ENCODE results near the gene KAT7.
"Not testable (repeated sequence)": the region's sequence is repeated elsewhere in the genome, so short reads cannot be mapped to it uniquely, and the experiment has no call there.

KAT7 gene

DNA sequence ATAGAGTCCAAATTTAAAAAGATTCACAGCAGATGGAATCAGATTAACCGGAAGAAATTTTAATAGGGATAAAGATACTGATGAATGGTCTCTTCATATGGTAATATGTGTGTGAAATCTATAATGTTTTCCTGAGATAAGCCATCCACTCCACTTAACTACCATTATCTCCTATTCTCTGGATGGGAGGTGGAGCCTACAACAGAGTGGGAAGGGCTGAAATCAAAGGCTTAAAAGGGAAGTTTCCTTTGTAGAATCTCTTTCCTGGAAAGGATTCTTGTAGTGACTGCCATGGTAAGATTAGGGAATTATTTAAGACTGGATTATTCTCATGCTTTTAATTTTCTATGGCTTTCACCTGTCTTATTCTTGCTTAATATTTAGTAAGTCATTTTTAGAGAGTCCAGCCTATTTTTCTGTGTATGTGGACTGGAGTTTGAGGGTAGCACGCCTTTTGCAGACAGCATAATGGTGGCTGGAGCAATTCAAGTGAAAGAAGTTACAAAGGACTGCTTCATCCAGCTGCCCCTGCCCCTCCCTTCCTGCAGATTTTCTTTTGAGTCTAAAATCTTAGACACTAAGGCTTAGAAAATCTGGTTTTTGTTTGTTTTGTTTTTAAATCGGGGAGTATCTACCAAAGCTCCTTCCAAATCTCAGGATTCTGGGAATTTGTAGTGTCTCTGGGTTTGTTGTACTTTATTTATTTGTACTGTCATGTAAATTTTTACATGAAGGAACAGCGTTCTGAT lies 26.5 kb downstream of the KAT7 start:
- DNase-seq: no peak

DNA sequence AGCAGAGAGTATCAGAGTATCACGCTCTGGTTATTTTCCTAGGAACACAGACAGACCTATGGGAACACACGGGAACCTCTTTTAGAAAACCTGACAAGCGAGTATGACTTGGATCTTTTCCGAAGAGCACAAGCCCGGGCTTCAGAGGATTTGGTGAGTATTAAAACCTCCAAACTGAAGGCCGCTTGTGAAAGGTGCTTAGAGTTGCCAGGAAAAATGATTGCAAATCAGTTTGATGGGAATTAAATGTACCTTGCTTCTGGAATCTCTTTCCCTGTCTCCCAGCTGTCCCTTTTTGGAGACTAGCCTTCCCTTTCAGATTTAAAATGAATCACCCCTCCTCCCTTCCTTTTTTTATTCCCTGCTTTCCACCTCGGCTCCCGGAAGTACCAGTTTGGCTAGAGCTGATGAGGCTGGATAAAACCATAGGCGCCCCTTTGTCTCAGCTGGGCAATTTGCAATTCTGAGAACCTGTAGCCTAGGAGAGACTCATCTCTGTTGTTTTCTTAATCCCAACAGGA lies 27.3 kb downstream of the KAT7 start:
- DNase-seq: no peak

DNA sequence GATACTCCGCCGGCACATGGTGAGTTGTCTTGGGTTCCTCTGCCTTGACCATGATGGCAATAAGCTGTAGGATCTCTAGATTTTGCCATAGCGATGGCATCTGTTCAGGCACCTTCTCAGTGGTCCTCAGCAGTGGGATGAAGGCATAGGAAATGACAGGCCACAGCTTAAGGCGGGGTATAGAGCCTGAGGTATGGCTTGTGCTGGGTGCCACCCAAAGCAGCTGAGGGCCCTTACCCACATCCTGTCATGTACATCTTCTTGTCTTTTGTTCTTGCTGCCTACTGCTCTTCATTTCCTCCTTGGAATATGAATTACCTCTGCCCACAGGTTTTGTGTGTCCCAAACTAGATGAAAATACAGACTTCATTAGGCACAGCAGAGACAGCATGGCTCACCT lies 29.5 kb downstream of the KAT7 start:
- DNase-seq: no peak

DNA sequence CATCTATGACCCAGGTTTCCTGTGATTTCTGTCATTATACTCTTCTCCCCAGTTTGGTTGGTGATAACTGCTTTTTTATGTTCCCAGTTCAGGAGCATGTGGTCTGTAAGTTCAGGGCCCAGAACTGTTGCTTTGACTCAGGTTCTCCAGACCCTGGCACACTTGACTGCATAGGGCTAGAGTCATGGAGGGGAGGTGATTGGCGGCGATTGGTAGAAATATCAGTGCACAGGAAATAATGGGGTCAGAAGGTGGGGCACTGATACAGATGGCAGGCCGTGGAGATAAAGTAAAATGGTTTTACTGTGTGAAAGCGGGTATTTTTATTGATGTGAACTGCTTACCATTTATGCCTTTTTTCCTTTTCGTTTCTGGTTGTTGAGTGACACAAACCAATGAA lies 30.7 kb downstream of the KAT7 start:
- no peak for DNase-seq

DNA sequence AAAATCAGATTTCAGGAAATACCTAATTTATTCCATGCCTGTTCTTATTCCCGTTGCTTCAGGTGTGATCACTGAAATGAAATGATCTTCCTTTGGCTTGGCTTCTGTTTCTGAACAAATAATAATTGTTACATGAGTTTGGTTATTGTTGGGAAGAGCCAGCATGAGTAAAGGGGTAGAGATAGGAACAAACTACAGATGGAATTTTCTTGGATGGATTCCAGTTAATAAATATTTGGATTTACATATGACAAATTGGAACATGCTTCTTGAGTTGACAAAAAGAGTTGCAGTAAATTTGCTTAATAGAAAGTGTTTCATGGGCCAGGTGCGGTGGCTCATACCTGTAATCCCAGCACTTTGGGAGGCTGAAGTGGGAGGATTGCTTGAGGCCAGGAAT lies 31.2 kb downstream of the KAT7 start:
- DNase-seq: no peak

DNA sequence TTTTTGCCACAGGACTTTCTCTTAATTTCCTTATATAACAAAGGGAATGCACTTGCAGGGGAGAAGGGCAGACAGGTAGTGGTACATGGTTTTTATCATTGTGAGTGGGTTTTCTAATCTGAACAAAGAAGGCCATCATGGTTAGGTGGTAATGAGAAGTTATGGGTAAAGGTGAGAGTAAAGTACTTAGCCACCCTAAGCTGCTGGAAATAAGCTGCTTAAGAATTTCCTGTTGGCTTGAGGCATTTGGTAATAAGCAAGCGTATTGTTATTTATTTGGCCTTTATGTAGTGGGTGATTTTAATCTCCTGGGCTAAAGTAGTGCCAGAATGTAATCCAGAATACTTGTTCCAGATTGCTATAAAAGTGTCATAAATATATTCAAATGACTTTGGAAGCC lies 32.3 kb downstream of the KAT7 start:
- no peak for DNase-seq

DNA sequence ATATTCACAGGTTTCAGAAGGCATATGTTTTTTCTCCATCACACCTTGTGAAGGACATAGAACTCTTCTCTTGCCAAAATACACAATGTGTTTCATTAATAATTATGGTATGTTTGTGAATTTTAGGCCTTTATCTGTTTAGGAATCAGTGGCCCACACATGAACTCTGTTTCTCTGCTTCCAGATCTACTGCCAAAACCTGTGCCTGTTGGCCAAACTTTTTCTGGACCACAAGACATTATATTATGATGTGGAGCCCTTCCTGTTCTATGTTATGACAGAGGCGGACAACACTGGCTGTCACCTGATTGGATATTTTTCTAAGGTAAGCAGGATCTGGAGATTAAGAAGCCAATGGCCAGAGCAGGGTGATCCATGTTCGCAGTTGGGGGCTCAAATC lies 33.0 kb downstream of the KAT7 start:
- no peak for DNase-seq

DNA sequence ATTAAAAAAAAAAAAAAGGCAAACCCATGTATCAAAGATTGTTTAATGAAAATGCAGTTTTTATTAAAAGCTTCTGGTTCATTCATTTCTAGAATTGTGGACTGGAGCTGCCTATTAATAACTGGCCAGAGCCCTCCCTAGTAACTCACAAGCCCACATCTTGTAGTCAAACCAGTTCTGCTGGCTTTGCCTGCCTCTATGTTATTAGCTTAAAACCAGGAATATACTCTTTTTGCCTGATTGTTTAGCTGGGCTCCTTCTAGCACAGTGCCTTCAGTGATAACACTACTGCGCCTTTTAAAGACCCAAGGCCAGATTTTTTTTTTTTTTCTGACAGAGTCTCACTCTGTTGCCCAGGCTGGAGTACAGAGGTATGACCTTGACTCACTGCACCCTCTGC lies 33.4 kb downstream of the KAT7 start:
- no peak for DNase-seq

DNA sequence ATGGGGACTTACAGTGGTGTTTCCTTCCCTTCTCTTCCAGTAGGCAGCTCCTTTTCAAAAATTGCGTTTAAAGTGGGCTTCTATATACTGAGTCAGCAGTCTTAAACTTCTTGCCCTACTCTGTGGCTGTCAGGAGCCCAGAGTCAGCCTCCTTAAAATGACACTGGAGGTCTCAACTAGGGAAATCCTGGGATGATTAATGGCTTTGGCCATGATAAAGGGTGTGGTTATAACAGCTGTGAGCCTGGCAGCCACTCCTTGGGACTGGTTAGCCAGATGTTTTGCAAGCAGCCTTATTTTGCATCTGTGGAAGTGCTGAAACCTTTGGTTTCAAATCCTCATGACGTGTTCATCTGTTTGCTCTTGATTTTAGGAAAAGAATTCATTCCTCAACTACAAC lies 34.3 kb downstream of the KAT7 start:
- DNase-seq: no peak

DNA sequence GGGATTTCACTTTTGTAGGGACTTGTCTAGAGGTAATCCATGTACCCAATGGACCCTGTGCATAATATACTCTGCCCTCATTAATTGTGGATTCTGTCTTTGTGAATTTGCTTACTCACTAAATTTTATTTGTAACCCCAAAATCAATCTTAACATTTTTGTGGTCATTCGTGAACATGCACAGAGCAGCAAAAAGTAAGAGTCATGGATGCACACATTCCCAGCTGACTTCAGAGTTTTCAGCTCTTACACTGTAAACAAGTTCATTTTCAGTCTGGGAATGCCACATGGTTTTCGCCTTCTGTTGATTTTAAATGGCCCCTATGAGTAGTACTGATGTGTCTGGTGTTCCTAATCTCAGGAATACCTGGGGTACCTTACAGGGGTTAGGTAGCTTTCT lies 35.1 kb downstream of the KAT7 start:
- no peak for DNase-seq

DNA sequence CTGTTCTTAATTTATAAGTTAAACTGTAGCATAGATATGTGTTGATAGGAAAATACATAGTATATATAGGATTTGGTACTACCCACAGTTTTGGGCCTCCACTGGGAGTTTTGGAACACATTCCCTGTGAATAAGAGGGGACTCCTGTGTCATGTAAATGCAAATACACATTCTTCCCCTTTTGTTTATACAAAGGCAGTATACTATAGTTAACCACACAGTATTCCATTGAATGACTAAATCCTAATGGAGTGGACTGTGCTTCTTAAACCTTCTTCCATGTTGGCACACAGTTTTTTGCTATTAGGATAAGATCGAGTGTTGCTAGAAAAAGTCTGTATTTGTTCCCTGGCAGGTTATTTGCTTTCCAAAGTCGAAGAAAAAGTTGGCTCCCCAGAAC lies 37.2 kb downstream of the KAT7 start:
- DNase-seq: no peak

DNA sequence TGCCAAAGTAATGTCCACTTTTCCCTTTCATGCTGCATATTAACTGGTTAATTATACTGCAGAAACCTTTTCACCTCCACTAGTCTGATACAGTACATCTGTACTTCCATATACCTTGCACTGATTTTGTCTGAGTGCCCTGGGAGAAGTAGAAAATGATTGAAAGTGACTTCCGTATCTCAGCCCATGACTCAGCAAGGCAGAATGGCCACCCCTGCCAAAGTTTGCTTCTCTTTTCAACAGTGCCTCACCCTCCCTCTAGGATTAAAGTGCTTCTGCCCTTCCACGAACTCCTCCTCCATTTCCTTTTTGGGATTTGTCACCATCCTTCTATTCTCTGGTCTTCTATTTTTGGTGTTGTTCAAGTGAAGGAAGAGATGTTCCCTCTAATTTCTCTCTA lies 39.8 kb downstream of the KAT7 start:
- DNase-seq: not testable (repeated sequence)

DNA sequence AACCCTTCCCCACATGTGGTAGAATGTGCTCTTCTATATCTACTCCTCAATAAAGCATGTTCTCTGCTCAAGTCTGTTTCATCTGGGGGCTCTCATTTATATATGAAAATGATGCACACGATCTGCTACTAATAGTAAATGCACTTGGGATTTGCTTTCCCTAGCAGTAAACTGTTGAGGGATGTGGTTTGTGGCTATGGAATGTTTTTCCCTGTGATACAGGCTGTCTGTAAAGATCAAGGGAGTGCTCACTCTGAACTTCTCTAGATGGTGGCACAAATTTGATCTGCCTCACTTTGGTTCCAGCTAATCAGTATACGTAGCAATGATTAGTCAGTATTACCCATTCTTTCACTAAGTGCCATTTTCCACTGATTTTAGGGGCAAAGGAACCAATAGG lies 40.5 kb downstream of the KAT7 start:
- no peak for DNase-seq

DNA sequence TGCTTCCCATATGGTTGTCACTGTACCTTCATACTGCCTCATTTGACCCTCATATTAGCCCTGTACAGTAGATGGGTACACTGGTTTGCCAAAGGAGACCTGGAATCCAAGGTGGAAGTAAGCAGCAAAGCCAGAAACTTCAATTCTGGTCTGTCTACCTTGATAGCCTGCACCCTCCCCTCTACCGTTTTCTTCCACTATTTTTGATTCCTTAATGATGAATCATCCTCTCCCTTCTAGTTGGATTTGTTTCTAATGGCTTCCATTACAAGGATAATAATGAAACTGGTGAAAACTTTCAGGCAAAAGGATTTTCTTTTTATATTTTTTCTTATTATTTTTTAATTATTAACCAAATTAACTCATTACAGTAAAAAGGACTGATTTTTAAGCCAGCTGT lies 42.1 kb downstream of the KAT7 start:
- DNase-seq: no peak

DNA sequence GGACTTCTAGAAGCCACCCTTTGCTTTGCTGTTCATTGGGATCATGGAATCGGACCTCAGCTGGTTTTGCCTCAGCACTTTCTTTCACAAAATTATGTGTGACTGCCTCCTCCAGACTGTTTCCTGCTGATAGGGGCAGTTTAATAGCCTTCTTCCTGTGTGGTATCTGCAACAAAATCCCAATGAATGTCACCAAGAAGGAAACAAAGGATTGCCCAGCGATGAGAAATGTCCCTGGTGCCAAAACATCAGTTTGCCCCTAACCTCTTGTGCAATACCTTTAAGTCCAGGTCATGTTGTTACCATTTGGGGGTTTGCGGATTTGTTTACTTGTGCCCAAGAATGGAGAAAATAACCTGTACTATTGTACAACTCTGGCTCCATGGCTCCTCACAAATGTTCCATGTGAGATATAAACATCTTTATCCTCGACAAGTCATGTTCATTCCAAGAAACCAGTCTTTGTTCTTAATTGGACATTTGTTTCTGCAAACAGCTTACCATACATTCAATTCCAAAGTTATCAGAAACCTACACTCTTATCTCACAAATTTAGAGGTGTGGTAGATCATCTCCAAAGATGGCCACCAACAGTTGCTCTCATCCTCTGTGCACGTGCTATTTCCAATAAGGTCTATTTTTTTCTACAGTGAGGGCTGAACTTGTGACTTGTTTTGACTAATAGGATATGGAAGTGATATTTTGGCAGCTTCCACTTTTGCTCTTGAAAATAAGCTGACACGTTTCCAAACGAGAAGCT lies 44.5 kb downstream of the KAT7 start:
- DNase-seq: peak; percentile 68

DNA sequence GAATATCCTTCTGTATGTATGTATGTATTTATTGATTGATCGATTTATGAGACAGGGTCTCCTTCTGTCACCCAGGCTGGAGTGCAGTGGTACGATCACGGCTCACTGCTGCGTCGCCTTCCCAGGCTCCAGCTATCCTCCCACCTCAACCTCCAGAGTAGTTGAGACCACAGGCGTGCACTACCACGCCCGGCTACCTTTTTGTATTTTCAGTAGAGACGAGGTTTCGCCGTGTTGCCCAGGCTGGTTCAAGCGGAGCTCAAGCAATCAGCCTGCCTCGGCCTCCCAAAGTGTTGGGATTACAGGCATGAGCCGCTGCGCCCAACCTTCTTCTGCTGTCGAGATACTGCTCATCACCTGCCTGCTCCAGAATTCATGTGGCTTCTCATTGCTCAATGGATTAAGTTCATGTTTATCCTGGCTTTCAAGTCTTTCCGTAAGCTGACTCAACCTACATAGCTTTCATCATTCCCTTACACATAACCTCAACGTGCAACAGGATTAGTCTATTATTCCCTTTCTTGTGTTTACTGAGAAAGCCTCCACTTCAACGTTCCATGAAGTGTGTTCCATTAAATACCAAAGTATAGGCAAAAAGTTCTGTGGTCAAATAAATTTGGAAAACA lies 45.8 kb downstream of the KAT7 start:
- no peak for DNase-seq

DNA sequence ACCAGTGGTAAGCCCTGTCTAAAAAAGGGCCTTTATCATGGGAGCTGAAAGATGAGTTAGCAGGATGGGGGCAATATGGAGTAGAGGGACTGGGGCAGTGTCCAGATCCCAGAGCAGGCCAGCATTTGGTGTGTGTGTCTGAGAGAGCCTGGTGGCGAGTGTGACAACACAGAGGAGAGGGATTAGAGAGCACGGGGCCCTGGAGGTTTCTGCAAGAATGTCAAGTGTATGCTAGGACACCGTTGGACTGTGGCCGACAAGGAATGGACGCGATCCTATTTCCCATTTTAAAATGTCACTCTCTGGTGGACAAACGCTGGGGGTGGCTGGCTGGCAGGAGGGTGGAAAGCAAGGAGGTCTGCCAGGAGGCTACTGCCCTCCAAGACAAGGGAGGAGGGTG lies 47.0 kb downstream of the KAT7 start:
- DNase-seq: no peak

DNA sequence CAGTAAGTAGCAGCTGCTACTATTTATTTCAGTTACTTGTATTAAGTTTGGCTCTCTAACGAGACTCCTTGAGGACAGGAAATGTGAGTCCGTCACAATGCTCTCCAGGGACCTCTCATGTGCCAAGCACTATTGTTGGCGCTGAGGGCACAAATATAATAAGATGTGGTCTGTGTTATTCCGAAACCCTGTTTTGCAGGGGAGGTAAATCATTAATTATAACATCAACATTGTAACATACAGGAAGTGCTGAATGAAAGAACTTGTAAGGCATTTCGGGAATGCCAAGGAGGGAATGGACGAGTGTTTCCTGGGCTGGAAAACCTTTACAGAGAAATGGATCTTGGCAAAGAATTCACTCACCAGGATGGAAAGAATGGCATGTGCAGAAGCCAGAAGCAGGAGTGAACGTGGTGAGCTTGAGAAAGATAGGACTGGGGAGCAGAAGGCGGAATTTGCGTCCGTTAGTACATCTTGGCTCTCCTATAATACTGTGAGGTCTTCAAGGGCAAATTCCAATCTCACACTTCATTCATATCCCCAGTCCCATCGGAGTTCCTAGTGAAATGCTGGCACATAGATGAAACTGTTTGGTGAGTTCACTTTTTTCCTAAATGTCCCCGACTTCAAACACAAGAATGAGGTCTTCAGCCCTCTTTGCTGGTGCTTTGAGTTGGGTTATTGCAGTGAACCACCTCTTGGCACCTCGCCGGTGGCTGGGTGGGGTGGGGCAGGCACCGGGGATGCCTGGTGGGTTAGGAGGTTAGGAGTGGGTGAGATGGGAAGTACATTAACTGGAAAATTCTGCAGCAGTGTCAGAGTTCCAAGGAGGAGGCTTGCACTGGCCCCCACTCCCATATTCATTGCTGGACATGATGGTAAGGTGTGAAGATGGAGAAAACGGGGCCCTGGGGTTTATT lies 47.9 kb downstream of the KAT7 start:
- DNase-seq: no peak

DNA sequence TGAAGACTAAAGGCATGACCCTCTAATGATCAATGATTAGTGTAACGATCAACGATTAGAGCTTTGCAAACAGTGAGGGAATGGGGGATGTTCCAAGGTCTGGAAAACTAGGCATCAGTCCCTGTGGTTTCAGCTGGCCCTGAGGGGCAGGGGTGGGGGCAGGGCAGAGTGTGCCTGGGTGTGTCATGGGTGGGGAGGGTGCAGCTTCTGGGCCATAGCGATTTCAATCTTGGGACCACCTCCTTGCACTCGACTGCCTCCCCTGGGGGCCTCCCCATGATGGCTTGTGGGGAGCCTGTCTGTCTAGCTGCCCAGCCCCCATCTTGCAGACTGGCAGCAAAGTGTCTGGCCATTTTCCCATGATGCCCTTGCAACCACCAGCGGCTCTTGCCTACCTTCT lies 51.0 kb downstream of the KAT7 start:
- DNase-seq: no peak

DNA sequence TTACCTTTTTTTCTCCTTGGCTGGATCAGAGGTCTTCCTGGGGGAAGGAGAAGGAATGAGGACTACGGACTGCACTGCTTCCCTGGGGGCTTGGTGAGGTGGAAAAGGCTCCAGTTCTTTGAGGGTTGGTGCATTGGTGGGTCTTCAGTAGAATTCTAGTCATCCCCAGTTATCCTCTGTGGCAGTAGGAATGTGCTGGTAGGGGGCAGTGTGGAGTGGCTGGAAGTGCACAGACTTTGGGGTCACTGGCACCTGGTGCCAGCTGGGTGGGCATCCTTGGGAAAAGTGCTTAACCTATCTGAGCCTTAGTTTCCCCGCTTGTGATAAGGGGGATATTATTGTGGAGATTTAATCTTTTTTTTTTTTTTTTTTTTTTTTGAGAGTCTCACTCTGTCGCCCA lies 53.1 kb downstream of the KAT7 start:
- no peak for DNase-seq

DNA sequence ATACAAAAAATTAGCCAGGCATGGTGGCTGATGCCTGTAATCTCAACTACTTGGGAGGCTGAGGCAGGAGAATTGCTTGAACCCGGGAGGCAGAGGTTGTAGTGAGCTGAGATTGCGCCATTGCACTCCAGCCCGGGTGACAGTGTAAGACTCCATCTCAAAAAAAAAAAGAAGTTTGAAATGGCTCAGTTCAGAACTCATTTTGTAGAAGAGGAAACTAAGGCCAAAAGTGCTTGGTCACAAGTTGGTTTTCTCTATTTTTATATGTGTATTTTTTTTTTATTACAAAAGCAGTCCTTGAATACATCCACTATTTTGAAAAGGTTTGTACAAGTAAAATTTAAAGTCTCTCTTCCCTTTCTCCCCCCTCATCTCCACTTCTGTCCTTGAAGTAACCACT lies 53.9 kb downstream of the KAT7 start:
- no peak for DNase-seq

DNA sequence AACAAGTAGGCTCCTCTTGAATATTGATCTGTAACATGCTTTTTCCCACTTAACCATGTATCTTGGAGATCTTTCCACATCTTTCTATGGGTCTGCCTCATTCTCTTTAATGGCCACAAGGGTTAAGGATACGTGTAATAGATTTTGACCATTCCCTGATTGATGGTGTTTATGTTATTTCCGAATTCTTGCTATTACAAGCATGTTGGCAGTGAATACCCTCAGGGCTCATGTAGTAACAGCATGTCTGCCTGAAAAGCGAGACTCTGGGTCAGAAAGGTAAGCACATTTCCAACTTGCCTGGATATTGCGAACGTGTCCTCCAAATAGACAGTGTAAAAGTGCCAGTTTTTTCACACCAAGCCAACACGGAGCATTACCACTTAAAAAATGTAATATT lies 54.4 kb downstream of the KAT7 start:
- DNase-seq: no peak

DNA sequence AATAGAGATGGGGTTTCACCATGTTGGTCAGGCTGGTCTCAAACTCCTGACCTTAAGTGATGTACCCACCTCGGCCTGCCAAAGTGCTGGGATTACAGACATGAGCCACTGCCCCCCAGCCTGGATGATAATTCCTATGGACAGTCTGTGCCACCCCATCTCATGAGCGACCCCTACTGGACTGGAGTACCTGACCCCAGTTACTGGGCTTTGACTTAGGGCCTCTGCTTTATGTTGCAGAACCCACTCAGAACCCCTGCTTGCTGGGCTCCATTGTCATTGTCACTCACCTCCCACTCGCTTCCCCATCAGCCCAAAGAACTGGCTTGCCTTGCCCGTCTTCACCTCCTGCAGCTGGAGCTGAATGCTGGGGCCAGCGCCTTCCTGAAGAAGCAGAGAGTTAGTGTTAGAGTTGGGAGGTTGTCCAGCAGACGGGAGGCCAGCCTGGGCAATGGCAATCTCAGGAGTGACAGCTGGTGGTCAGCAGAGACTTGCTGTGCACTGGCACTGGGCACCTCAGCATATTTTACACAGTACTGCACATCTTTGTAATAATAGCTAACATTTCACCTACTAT lies 55.4 kb downstream of the KAT7 start:
- DNase-seq: no peak
